ENCODE measurements around the gene UNKL. TPM values are rescaled to one million over a fixed set of nuclear protein-coding genes. Genes with fewer than 3 reads are reported as not detected.

The UNKL gene
- total and polyA plus RNA-seq, 2 experiments from 2014 or later = 6.1 to 13.0 TPM

DNA sequence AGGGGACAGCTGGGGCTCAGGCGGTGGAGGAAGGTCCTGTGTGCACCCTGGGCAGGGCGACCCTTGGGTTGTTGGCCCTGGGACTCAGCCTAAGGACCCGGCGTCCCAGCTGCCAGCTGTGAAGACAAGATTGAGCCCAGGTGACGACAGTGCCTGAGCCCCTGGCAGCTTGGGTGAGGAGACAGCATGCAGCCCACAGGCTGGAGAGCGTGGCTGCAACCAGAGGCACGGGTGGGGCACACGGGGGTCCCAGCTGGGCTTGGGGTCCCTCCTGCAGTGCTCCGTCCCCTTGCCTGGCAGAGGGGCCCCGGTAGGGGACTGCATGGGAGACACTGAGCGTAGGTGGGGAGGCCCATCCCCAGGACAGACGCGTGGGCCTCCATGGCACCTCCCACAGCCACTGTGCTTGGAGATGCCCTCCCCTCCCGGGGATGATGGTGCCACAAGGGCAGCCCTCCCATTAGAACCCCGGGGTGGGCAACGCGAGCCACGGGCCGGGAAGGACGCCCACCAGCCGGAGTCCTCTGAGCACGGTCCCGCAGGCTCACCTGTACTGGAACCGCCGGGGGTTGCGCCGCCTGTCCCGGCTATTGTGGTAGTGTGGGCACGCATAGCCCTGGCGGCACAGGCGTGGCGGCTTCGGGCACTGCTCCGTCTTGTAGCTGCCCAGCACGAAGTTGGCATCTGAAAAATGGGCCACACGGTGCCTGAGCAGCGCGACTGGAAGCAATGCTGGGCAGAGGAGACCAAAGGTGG lies 15.5 kb downstream of the UNKL start:
- no peak overlapping the region for H2AFZ ChIP-seq
- no peaks in the 10 kb centered on the region for H4K20me1 ChIP-seq (ENCODE audit: insufficient read depth)
- H3F3A ChIP-seq (ENCODE audit: insufficient read depth) = no peaks in the 10 kb centered on the region
- no peak overlapping the region for H3K4me3 ChIP-seq
- in situ Hi-C loops (cut with MboI) = no loop called here
- H3K27ac ChIP-seq = no peak overlapping the region
- 92% methylated on average over 33 to 37 of the region's 38 CpGs for WGBS, 2 experiments (ENCODE audit: low coverage in 1 of 2, low lambda C conversion rate in 2 of 2, missing lambda C conversion rate in 2 of 2)
- no peaks in the 10 kb centered on the region for H3K27me3 ChIP-seq (replicated peaks; ENCODE audit: insufficient read depth)
- H3K4me1 ChIP-seq (ENCODE audit: insufficient read depth) = no peaks in the 10 kb centered on the region
- no peak for DNase-seq
- no peak for TF ChIP-seq EZH2 (IDR thresholded peaks at IDR 0.05; ENCODE audit: insufficient read depth, poor library complexity, severe bottlenecking)
- no peak for TF ChIP-seq EZH2phosphoT487 (IDR thresholded peaks at IDR 0.05; ENCODE audit: insufficient read depth, low read depth)
- no peak overlapping the region for H3K4me2 ChIP-seq (ENCODE audit: unreplicated experiment)
- no peaks in the 10 kb centered on the region for H3K9me3 ChIP-seq (ENCODE audit: low read depth)
- no peaks in the 10 kb centered on the region for H3K9me2 ChIP-seq (ENCODE audit: insufficient read depth)
- H3K9ac ChIP-seq = no peak overlapping the region
- no peaks in the 10 kb centered on the region; the same call in 1 of the 2 replicates for H3K36me3 ChIP-seq (ENCODE audit: low read depth)
- peaks cover 4% of the 10 kb centered on the region; the same call in 1 of the 2 replicates for H3K79me2 ChIP-seq (ENCODE audit: insufficient read depth)

DNA sequence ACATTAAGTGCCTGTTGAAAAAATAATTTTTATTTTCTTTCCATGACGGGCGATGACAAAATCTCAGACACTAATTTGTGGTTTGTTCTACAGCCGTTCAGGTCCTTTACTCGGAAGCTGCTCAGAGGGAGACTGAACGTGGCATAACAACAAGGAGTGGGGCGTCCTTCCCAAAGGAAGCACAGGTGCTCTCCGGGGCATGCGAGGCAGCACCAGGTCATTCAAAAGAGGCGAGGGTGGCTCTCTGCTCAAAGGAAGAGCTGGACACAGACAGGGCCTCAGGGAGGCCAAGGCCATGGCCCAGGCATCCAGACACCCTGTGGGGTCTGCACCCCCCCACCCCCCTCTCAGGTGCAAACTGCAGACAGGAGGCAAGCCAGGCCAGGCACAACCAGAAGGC lies 16.2 kb downstream of the UNKL start:
- 90 to 91% methylated on average over 9 of the region's 9 CpGs for WGBS, 2 experiments (ENCODE audit: low coverage in 1 of 2, low lambda C conversion rate in 2 of 2, missing lambda C conversion rate in 2 of 2)
- H3K4me2 ChIP-seq (ENCODE audit: unreplicated experiment) = no peak overlapping the region
- H3K36me3 ChIP-seq (ENCODE audit: low read depth) = no peaks in the 10 kb centered on the region; the same call in 1 of the 2 replicates
- in situ Hi-C loops (cut with MboI) = no loop called here
- no peaks in the 10 kb centered on the region for H3K4me1 ChIP-seq (ENCODE audit: insufficient read depth)
- H3K27ac ChIP-seq = no peak overlapping the region
- H3K27me3 ChIP-seq (replicated peaks; ENCODE audit: insufficient read depth) = no peaks in the 10 kb centered on the region
- H3K9me3 ChIP-seq (ENCODE audit: low read depth) = no peaks in the 10 kb centered on the region
- no peaks in the 10 kb centered on the region for H3K9me2 ChIP-seq (ENCODE audit: insufficient read depth)
- no peak overlapping the region for H3K4me3 ChIP-seq
- TF ChIP-seq EZH2phosphoT487 (IDR thresholded peaks at IDR 0.05; ENCODE audit: insufficient read depth, low read depth) (no peak), EZH2 (IDR thresholded peaks at IDR 0.05; ENCODE audit: insufficient read depth, poor library complexity, severe bottlenecking) (no peak)
- no peak overlapping the region for H3K9ac ChIP-seq
- no peaks in the 10 kb centered on the region for H4K20me1 ChIP-seq (ENCODE audit: insufficient read depth)
- peaks cover 2% of the 10 kb centered on the region; the same call in 1 of the 2 replicates for H3K79me2 ChIP-seq (ENCODE audit: insufficient read depth)
- H3F3A ChIP-seq (ENCODE audit: insufficient read depth) = no peaks in the 10 kb centered on the region
- H2AFZ ChIP-seq = no peak overlapping the region
- DNase-seq = no peak

DNA sequence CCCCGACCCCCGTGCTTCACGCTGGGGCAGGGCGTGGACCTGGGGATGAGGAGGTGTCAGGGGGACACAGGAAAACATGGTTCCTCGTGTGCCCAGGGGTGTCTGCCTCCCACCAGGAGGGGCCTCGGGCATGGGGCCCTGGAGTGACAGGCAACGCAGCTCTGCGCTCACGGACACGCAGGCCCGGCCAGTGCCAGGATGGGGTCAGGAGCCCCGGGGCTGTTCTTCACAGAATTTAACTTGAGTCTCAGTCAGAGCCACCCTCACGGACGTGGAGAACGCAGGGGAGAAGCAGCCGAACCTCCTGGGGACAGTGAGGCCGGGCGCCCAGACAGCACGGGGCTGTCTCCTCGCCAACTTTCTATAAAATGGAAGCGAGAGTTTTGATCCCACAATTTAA lies 16.7 kb downstream of the UNKL start:
- H3K9me3 ChIP-seq (ENCODE audit: low read depth) = no peaks in the 10 kb centered on the region
- no peak overlapping the region for H2AFZ ChIP-seq
- no peak for TF ChIP-seq EZH2 (IDR thresholded peaks at IDR 0.05; ENCODE audit: insufficient read depth, poor library complexity, severe bottlenecking)
- TF ChIP-seq EZH2phosphoT487 (IDR thresholded peaks at IDR 0.05; ENCODE audit: insufficient read depth, low read depth) = no peak
- no peaks in the 10 kb centered on the region for H4K20me1 ChIP-seq (ENCODE audit: insufficient read depth)
- no peak overlapping the region for H3K27ac ChIP-seq
- no peaks in the 10 kb centered on the region for H3K9me2 ChIP-seq (ENCODE audit: insufficient read depth)
- no peak overlapping the region for H3K4me3 ChIP-seq
- H3K27me3 ChIP-seq (replicated peaks; ENCODE audit: insufficient read depth) = no peaks in the 10 kb centered on the region
- no peaks in the 10 kb centered on the region for H3K4me1 ChIP-seq (ENCODE audit: insufficient read depth)
- in situ Hi-C loops (cut with MboI) = no loop called here
- no peaks in the 10 kb centered on the region for H3F3A ChIP-seq (ENCODE audit: insufficient read depth)
- WGBS, 2 experiments (ENCODE audit: low coverage in 1 of 2, low lambda C conversion rate in 2 of 2, missing lambda C conversion rate in 2 of 2) = 94 to 95% methylated on average over 15 to 21 of the region's 21 CpGs
- no peak overlapping the region for H3K4me2 ChIP-seq (ENCODE audit: unreplicated experiment)
- no peaks in the 10 kb centered on the region for H3K79me2 ChIP-seq (ENCODE audit: insufficient read depth)
- no peak overlapping the region for H3K9ac ChIP-seq
- no peak for DNase-seq
- H3K36me3 ChIP-seq (ENCODE audit: low read depth) = no peaks in the 10 kb centered on the region

DNA sequence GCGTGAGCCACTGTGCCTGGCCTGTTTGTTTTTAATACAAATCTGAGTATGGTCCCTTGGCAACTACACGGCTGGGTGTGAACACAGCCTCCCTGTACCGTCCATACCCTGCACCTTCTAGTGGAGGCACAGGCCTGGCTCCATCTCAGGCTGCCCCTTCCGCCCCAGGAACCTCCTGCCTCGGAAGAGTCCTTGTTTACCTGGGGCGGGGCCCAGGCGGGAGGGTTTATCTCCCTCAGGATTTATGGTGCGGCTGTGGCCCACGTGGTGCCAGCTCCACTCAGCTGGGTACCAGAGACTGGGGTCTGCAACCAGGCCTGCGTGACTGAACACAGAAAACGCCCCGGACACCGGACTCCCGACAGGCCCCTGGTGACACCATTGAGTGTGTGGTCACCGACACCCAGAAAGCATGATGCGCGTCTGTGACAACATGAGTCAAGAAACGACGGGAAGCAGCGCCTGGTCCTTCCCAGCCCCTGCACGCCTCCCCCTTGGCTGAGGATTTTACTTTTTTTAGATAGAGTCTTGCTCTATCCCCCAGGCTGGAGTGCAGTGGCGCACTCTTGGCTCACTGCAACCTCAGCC lies 19.0 kb downstream of the UNKL start:
- Histone ChIP-seq H3K4me1 (ENCODE audit: insufficient read depth) (no peaks in the 10 kb centered on the region), H2AFZ (no peak overlapping the region), H3K9me2 (ENCODE audit: insufficient read depth) (no peaks in the 10 kb centered on the region), H3K27ac (no peak overlapping the region), H3K9ac (no peak overlapping the region), H3K4me2 (ENCODE audit: unreplicated experiment) (no peak overlapping the region), H3K36me3 (ENCODE audit: low read depth) (no peaks in the 10 kb centered on the region), H3K9me3 (ENCODE audit: low read depth) (no peaks in the 10 kb centered on the region), H3K4me3 (no peak overlapping the region), H4K20me1 (ENCODE audit: insufficient read depth) (no peaks in the 10 kb centered on the region), H3K79me2 (ENCODE audit: insufficient read depth) (no peaks in the 10 kb centered on the region), H3F3A (ENCODE audit: insufficient read depth) (no peaks in the 10 kb centered on the region), H3K27me3 (replicated peaks; ENCODE audit: insufficient read depth) (no peaks in the 10 kb centered on the region)
- 93 to 94% methylated on average over 21 to 22 of the region's 22 CpGs for WGBS, 2 experiments (ENCODE audit: low coverage in 1 of 2, low lambda C conversion rate in 2 of 2, missing lambda C conversion rate in 2 of 2)
- TF ChIP-seq EZH2phosphoT487 (IDR thresholded peaks at IDR 0.05; ENCODE audit: insufficient read depth, low read depth) (no peak), EZH2 (IDR thresholded peaks at IDR 0.05; ENCODE audit: insufficient read depth, poor library complexity, severe bottlenecking) (no peak)
- DNase-seq = no peak
- in situ Hi-C loops (cut with MboI) = no loop called here

All from GM23248 (cell line).